ENCODE results near the gene HCST.

- TF ChIP-seq GATA3 (IDR thresholded peaks at IDR 0.05; ENCODE audit: low read depth, low read length), result no peak
- no peak for TF ChIP-seq GATA2 (IDR thresholded peaks at IDR 0.05; ENCODE audit: low read depth, low read length)
Observed at GRCh38 chr19:35936738-35937268, 34.5 kb downstream of the HCST start.

Measured in SH-SY5Y (cell line).